ENCODE measurements around the gene MVP.
A peak's percentile ranks its signal among the peaks of the same experiment; 100 is the strongest.

Gene MVP

GRCh38 chr16:29876217-29876593 is 55.9 kb downstream of the MVP start:
- ATAC-seq (ENCODE audit: low read depth) (no peak), DNase-seq (ENCODE audit: low spot score) (no peak)
- Histone ChIP-seq H3K4me3 (ENCODE audit: severe bottlenecking) (no peak overlapping the region), H3K27me3 (ENCODE audit: insufficient read depth, poor library complexity, severe bottlenecking) (no peaks in the 10 kb centered on the region), H3K9me3 (ENCODE audit: severe bottlenecking) (no peaks in the 10 kb centered on the region), H3K4me1 (ENCODE audit: insufficient read depth, poor library complexity, severe bottlenecking) (no peaks in the 10 kb centered on the region), H3K36me3 (ENCODE audit: low read depth) (no peaks in the 10 kb centered on the region), H3K27ac (ENCODE audit: poor library complexity, severe bottlenecking) (no peak overlapping the region)
- no peak for TF ChIP-seq CTCF (IDR thresholded peaks at IDR 0.05; ENCODE audit: poor library complexity, severe bottlenecking)

GRCh38 chr16:29876594-29877249 is 56.5 kb downstream of the MVP start:
- no peaks in the 10 kb centered on the region for H3K27me3 ChIP-seq (ENCODE audit: insufficient read depth, poor library complexity, severe bottlenecking)
- no peak overlapping the region for H3K4me3 ChIP-seq (ENCODE audit: severe bottlenecking)
- H3K27ac ChIP-seq (ENCODE audit: poor library complexity, severe bottlenecking): no peak overlapping the region
- no peak for DNase-seq (ENCODE audit: low spot score)
- TF ChIP-seq CTCF (IDR thresholded peaks at IDR 0.05; ENCODE audit: poor library complexity, severe bottlenecking): no peak
- H3K9me3 ChIP-seq (ENCODE audit: severe bottlenecking): no peaks in the 10 kb centered on the region
- ATAC-seq (ENCODE audit: low read depth): no peak
- no peaks in the 10 kb centered on the region for H3K4me1 ChIP-seq (ENCODE audit: insufficient read depth, poor library complexity, severe bottlenecking)
- H3K36me3 ChIP-seq (ENCODE audit: low read depth): no peaks in the 10 kb centered on the region

- no peak overlapping the region for H3K27ac ChIP-seq (ENCODE audit: poor library complexity, severe bottlenecking)
- no peak for DNase-seq (ENCODE audit: low spot score)
- H3K27me3 ChIP-seq (ENCODE audit: insufficient read depth, poor library complexity, severe bottlenecking): no peaks in the 10 kb centered on the region
- no peak for TF ChIP-seq CTCF (IDR thresholded peaks at IDR 0.05; ENCODE audit: poor library complexity, severe bottlenecking)
- H3K4me1 ChIP-seq (ENCODE audit: insufficient read depth, poor library complexity, severe bottlenecking): no peaks in the 10 kb centered on the region
- H3K36me3 ChIP-seq (ENCODE audit: low read depth): no peaks in the 10 kb centered on the region
- peak; percentile 84 for ATAC-seq (ENCODE audit: low read depth)
- no peak overlapping the region for H3K4me3 ChIP-seq (ENCODE audit: severe bottlenecking)
- H3K9me3 ChIP-seq (ENCODE audit: severe bottlenecking): no peaks in the 10 kb centered on the region
Observed at GRCh38 chr16:29877266-29877961, 57.2 kb downstream of the MVP start.

- H3K27ac ChIP-seq (ENCODE audit: poor library complexity, severe bottlenecking): no peak overlapping the region
- no peak for TF ChIP-seq CTCF (IDR thresholded peaks at IDR 0.05; ENCODE audit: poor library complexity, severe bottlenecking)
- no peaks in the 10 kb centered on the region for H3K27me3 ChIP-seq (ENCODE audit: insufficient read depth, poor library complexity, severe bottlenecking)
- H3K9me3 ChIP-seq (ENCODE audit: severe bottlenecking): no peaks in the 10 kb centered on the region
- no peaks in the 10 kb centered on the region for H3K36me3 ChIP-seq (ENCODE audit: low read depth)
- no peak for ATAC-seq (ENCODE audit: low read depth)
- DNase-seq (ENCODE audit: low spot score): no peak
- H3K4me1 ChIP-seq (ENCODE audit: insufficient read depth, poor library complexity, severe bottlenecking): no peaks in the 10 kb centered on the region
- no peak overlapping the region for H3K4me3 ChIP-seq (ENCODE audit: severe bottlenecking)
Observed at GRCh38 chr16:29878172-29878571, 57.9 kb downstream of the MVP start.

GRCh38 chr16:29881050-29881449 is 60.8 kb downstream of the MVP start:
- ATAC-seq (ENCODE audit: low read depth) (no peak), DNase-seq (ENCODE audit: low spot score) (no peak)
- Histone ChIP-seq H3K4me3 (ENCODE audit: severe bottlenecking) (no peak overlapping the region), H3K9me3 (ENCODE audit: severe bottlenecking) (no peaks in the 10 kb centered on the region), H3K27me3 (ENCODE audit: insufficient read depth, poor library complexity, severe bottlenecking) (no peaks in the 10 kb centered on the region), H3K27ac (ENCODE audit: poor library complexity, severe bottlenecking) (no peak overlapping the region), H3K4me1 (ENCODE audit: insufficient read depth, poor library complexity, severe bottlenecking) (no peaks in the 10 kb centered on the region), H3K36me3 (ENCODE audit: low read depth) (no peaks in the 10 kb centered on the region)
- TF ChIP-seq CTCF (IDR thresholded peaks at IDR 0.05; ENCODE audit: poor library complexity, severe bottlenecking): no peak
